ENCODE data around the gene MCOLN2. TPM values are rescaled to one million over a fixed set of nuclear protein-coding genes. Genes with fewer than 3 reads are reported as not detected.
A peak's percentile ranks its signal among the peaks of the same experiment; 100 is the strongest.

The MCOLN2 gene
- total and polyA plus RNA-seq, 4 donors = 0.16 to 0.28 (median 0.25) TPM; not detected in 1

- TF ChIP-seq FOXA2 (IDR thresholded peaks at IDR 0.05) = no peak
- TF ChIP-seq YY1 (IDR thresholded peaks at IDR 0.05) = no peak
- TF ChIP-seq RXRA (IDR thresholded peaks at IDR 0.05) = no peak
- TF ChIP-seq HNF4G (IDR thresholded peaks at IDR 0.05) = no peak
These were observed 100.6 kb downstream of the MCOLN2 start (continued) for GRCh38 chr1:84896279-84896678.

DNA sequence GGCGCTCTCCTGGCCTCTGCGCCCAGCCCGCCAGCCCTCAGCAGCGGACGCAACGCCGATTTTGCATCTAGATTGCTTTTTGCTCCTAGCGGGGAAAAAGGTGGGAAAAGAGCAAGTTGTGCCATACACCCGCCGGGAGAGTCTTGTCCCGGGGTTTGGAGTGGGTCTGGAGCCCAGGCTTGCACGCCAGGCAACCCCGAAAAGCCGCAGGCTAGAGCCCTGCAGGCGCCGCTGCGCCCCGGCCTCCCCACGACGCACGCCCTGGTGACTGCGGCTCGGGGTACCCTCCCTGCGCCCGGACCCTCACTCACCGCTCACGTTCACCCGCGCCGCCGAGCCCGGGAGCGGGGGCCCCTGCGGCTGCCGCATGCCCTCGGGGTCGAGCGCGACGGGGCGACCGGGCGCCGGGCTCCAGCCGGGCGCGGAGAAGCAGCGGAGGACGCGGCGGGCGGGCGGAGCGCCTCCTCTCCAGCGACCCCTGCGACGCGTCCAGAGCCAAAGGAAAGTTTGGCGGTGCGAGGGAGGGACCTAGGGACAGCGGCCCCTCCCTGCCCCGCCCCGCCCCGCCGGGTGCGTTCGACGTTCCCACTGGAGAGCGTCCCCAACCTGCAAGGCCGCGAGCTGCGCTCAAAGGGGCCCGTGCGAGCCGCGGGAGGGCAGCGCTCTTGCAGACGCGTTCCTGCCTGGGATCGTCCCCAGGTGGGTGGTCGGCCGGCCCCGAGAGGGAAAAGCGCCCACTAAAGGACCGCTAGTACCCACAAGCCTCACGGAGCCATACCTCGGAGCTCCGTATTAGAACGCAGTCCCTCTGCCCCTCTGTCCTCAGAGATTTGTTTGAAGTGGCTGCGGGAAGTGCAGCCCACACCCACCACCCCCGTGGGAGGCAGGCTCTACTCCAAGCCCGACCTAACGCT lies 104.0 kb downstream of the MCOLN2 start, which contains the start of gene LPAR3:
Gene LPAR3, minus strand, starts transcription at position 502 of the 914 bp plus-strand sequence. CDS start 27,086 bp downstream, outside the sequence.
- Histone ChIP-seq H3K4me3 (ENCODE audit: low read depth in 1 of 3, low read length in 3 of 3) (peak within 1 kb of the TSS in 1 of 3 donors; percentile 31), H3K9me3 (ENCODE audit: control insufficient read depth in 4 of 4, low read length in 3 of 4) (no peaks in the 10 kb centered on the region), H3K4me1 (ENCODE audit: control insufficient read depth in 4 of 4, insufficient read depth in 4 of 4, low read length in 3 of 4) (peaks cover 4 to 10% (median 9%) of the 10 kb centered on the region in 4 donors), H3K27me3 (ENCODE audit: control insufficient read depth in 4 of 4, insufficient read depth in 4 of 4, low read length in 3 of 4) (peaks cover 0 to 12% (median 9%) of the 10 kb centered on the region in 4 donors), H3K9ac (ENCODE audit: low read depth in 1 of 2, low read length in 2 of 2) (no peak within 1 kb of the TSS), H3K36me3 (ENCODE audit: control insufficient read depth in 4 of 4, insufficient read depth in 3 of 4, low read depth in 1 of 4, low read length in 3 of 4) (no peaks in the 10 kb centered on the region), H3K27ac (ENCODE audit: low read depth in 1 of 2, low read length in 2 of 2) (no peak within 1 kb of the TSS)
- DNase-seq (ENCODE audit: low spot score) = peak; percentile 51
- TF ChIP-seq RAD21 (IDR thresholded peaks at IDR 0.05) (no peak), NR2F2 (IDR thresholded peaks at IDR 0.05) (no peak), JUND (IDR thresholded peaks at IDR 0.05) (no peak), HNF4A (conservative IDR thresholded peaks at IDR 0.05) (no peak), GABPA (IDR thresholded peaks at IDR 0.05 in 1 of 2, conservative IDR thresholded peaks at IDR 0.05 in 1 of 2) (no peak), FOXA2 (IDR thresholded peaks at IDR 0.05) (no peak)
- 3% methylated on average over 93 of the region's 93 CpGs for WGBS

GRCh38 chr1:84890566-84890965 lies 106.3 kb downstream of the MCOLN2 start:
- DNase-seq (ENCODE audit: low spot score) = no peak
- Histone ChIP-seq H3K4me1 (ENCODE audit: control insufficient read depth in 4 of 4, insufficient read depth in 4 of 4, low read length in 3 of 4) (peaks cover 4 to 10% (median 9%) of the 10 kb centered on the region in 4 donors), H3K4me3 (ENCODE audit: low read depth in 1 of 3, low read length in 3 of 3) (no peak overlapping the region), H3K36me3 (ENCODE audit: control insufficient read depth in 4 of 4, insufficient read depth in 3 of 4, low read depth in 1 of 4, low read length in 3 of 4) (no peaks in the 10 kb centered on the region), H3K9me3 (ENCODE audit: control insufficient read depth in 4 of 4, low read length in 3 of 4) (no peaks in the 10 kb centered on the region), H3K27me3 (ENCODE audit: control insufficient read depth in 4 of 4, insufficient read depth in 4 of 4, low read length in 3 of 4) (peaks cover 0 to 12% (median 7%) of the 10 kb centered on the region in 4 donors), H3K9ac (ENCODE audit: low read depth in 1 of 2, low read length in 2 of 2) (no peak overlapping the region), H3K27ac (ENCODE audit: low read depth in 1 of 2, low read length in 2 of 2) (no peak overlapping the region)
- TF ChIP-seq JUND (IDR thresholded peaks at IDR 0.05) (no peak), EGR1 (IDR thresholded peaks at IDR 0.05; ENCODE audit: low read depth in 2 of 2) (no peak), CTCF (IDR thresholded peaks at IDR 0.05; ENCODE audit: low read depth, low read length, missing input control) (no peak), FOXA2 (IDR thresholded peaks at IDR 0.05) (no peak), ZBTB33 (IDR thresholded peaks at IDR 0.05) (no peak), YY1 (IDR thresholded peaks at IDR 0.05) (no peak), RXRA (IDR thresholded peaks at IDR 0.05) (no peak), ATF3 (IDR thresholded peaks at IDR 0.05) (no peak), HNF4A (conservative IDR thresholded peaks at IDR 0.05) (no peak), RAD21 (IDR thresholded peaks at IDR 0.05) (no peak), SP1 (IDR thresholded peaks at IDR 0.05) (no peak), HNF4G (IDR thresholded peaks at IDR 0.05) (no peak), FOXA1 (IDR thresholded peaks at IDR 0.05) (no peak), NR2F2 (IDR thresholded peaks at IDR 0.05) (no peak)
- TF ChIP-seq, protein P1, sequence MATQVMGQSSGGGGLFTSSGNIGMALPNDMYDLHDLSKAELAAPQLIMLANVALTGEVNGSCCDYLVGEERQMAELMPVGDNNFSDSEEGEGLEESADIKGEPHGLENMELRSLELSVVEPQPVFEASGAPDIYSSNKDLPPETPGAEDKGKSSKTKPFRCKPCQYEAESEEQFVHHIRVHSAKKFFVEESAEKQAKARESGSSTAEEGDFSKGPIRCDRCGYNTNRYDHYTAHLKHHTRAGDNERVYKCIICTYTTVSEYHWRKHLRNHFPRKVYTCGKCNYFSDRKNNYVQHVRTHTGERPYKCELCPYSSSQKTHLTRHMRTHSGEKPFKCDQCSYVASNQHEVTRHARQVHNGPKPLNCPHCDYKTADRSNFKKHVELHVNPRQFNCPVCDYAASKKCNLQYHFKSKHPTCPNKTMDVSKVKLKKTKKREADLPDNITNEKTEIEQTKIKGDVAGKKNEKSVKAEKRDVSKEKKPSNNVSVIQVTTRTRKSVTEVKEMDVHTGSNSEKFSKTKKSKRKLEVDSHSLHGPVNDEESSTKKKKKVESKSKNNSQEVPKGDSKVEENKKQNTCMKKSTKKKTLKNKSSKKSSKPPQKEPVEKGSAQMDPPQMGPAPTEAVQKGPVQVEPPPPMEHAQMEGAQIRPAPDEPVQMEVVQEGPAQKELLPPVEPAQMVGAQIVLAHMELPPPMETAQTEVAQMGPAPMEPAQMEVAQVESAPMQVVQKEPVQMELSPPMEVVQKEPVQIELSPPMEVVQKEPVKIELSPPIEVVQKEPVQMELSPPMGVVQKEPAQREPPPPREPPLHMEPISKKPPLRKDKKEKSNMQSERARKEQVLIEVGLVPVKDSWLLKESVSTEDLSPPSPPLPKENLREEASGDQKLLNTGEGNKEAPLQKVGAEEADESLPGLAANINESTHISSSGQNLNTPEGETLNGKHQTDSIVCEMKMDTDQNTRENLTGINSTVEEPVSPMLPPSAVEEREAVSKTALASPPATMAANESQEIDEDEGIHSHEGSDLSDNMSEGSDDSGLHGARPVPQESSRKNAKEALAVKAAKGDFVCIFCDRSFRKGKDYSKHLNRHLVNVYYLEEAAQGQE (IDR thresholded peaks at IDR 0.05) = no peak
- TF ChIP-seq, protein P2, sequence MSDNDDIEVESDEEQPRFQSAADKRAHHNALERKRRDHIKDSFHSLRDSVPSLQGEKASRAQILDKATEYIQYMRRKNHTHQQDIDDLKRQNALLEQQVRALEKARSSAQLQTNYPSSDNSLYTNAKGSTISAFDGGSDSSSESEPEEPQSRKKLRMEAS (IDR thresholded peaks at IDR 0.05) = no peak
- 91% methylated on average over 2 of the region's 2 CpGs for WGBS
